H1 (cell line): ENCODE results near the gene SLC6A7. TPM values are rescaled to one million over a fixed set of nuclear protein-coding genes. Genes with fewer than 3 reads are reported as not detected.

ENCODE experiments used
- CTCF ChIA-PET: fragments of 300-600 bp; sonication (Branson Sonifier 250); formaldehyde crosslinking; loops from one replicate; lab custom pipeline; 2021; ENCODE audit not compliant: partially characterized antibody; lab: Charles Lee
- POLR2A ChIA-PET: fragments of 300-600 bp; sonication (Branson Sonifier 250); formaldehyde crosslinking; loops from one replicate; lab custom pipeline; 2021; ENCODE audit warnings: inconsistent platforms; ENCODE audit not compliant: partially characterized antibody; lab: Charles Lee
- DNase-seq, 2 experiments: peaks; one replicate each; pipeline versions ENCODE4 v3.0.0 to v3.0.0-alpha.2; 2010 to 2022; ENCODE audit warnings: low spot score in 2 of 2, low read depth in 1 of 2, mixed read lengths in 1 of 2
- FAIRE-seq: peaks from 2 replicates; lab custom pipeline; 2011; peaks lifted over from hg19 to GRCh38; lab: Jason Lieb, UNC
- H2AFZ ChIP-seq: 2 replicates; pipeline ENCODE4 v1.8.1; 2012; ENCODE audit warnings: low read length, inconsistent platforms
- H2AK5ac ChIP-seq: 2 replicates; pipeline ENCODE4 v1.6.1; 2013; ENCODE audit warnings: low read depth, low read length
- H2BK120ac ChIP-seq: replicated peaks from 2 replicates; pipeline ENCODE3; 2013; ENCODE audit warnings: low read depth, low read length, inconsistent platforms
- H2BK12ac ChIP-seq: 2 replicates; pipeline ENCODE4 v1.6.1; 2013; ENCODE audit warnings: low read depth, low read length
- H2BK15ac ChIP-seq: 2 replicates; pipeline ENCODE4 v1.6.1; 2013; ENCODE audit warnings: low read length
- H2BK20ac ChIP-seq: 2 replicates; pipeline ENCODE4 v1.6.1; 2013; ENCODE audit warnings: low read length
- H2BK5ac ChIP-seq: 2 replicates; pipeline ENCODE4 v1.6.1; 2013; ENCODE audit warnings: low read depth, low read length
- H3K14ac ChIP-seq: 2 replicates; pipeline ENCODE4 v1.6.1; 2013; ENCODE audit warnings: inconsistent platforms; ENCODE audit not compliant: insufficient read length
- H3K18ac ChIP-seq: 2 replicates; pipeline ENCODE4 v1.6.1; 2013; ENCODE audit warnings: low read length; ENCODE audit errors: extremely low read depth
- H3K23ac ChIP-seq: 2 replicates; pipeline ENCODE4 v1.6.1; 2013; ENCODE audit warnings: inconsistent platforms; ENCODE audit not compliant: insufficient read length
- H3K23me2 ChIP-seq: 2 replicates; pipeline ENCODE4 v1.6.1; 2013; ENCODE audit warnings: low read depth, low read length
- H3K27ac ChIP-seq: 2 replicates; pipeline ENCODE4 v1.6.1; 2011; ENCODE audit warnings: low read depth, low read length, inconsistent platforms
- H3K27me3 ChIP-seq, 4 experiments: replicated peaks in 1 of 4; 1 replicate in 1 of 4; 2 replicates in 3 of 4; pipeline versions ENCODE4 v1.6.1 to v1.8.1; 2011 to 2013; ENCODE audit warnings: low read length in 3 of 4, mild to moderate bottlenecking in 3 of 4, inconsistent platforms in 2 of 4, mixed read lengths in 2 of 4, moderate library complexity in 1 of 4; ENCODE audit not compliant: control insufficient read depth in 3 of 4, insufficient read depth in 3 of 4; ENCODE audit errors: extremely low read depth in 1 of 4
- H3K36me3 ChIP-seq, 4 experiments: 2 replicates each; pipeline versions ENCODE4 v1.6.1 to v1.8.1; 2011 to 2013; ENCODE audit warnings: mild to moderate bottlenecking in 4 of 4, low read length in 3 of 4, moderate library complexity in 2 of 4, control low read depth in 1 of 4, inconsistent platforms in 1 of 4; ENCODE audit not compliant: insufficient read depth in 4 of 4, control insufficient read depth in 2 of 4
- H3K4ac ChIP-seq: replicated peaks from 2 replicates; pipeline ENCODE3; 2013; ENCODE audit warnings: low read length, low read depth, mixed read lengths, inconsistent platforms; ENCODE audit not compliant: insufficient read length
- H3K4me1 ChIP-seq, 4 experiments: replicated peaks in 1 of 4; 1 replicate in 1 of 4; 2 replicates in 3 of 4; pipeline versions ENCODE4 v1.6.1 to v1.8.1; 2011 to 2013; ENCODE audit warnings: low read length in 3 of 4, inconsistent platforms in 2 of 4, mixed read lengths in 1 of 4; ENCODE audit not compliant: insufficient read depth in 4 of 4, control insufficient read depth in 3 of 4
- H3K4me2 ChIP-seq, 2 experiments: 2 replicates each; pipeline versions ENCODE4 v1.6.1 to v1.8.1; 2011 to 2013; ENCODE audit warnings: low read depth in 2 of 2, low read length in 2 of 2, control low read depth in 1 of 2, inconsistent platforms in 1 of 2, mild to moderate bottlenecking in 1 of 2; ENCODE audit not compliant: insufficient read depth in 1 of 2
- H3K4me3 ChIP-seq, 4 experiments: fragments of 200-600, 300-600 bp in 1 of 4; sonication (generic), shearing (Covaris generic), sonication (Bioruptor Twin) in 1 of 4; 2 replicates each; pipeline versions ENCODE4 v1.5.1 to v1.8.1; 2011 to 2016; ENCODE audit warnings: low read length in 4 of 4, low read depth in 3 of 4, control low read depth in 2 of 4, inconsistent platforms in 2 of 4, mild to moderate bottlenecking in 2 of 4, mixed read lengths in 1 of 4, moderate library complexity in 1 of 4; ENCODE audit not compliant: insufficient read depth in 2 of 4; ENCODE audit errors: extremely low read depth in 1 of 4
- H3K56ac ChIP-seq: replicated peaks from 2 replicates; pipeline ENCODE3; 2013; ENCODE audit warnings: low read depth, mild to moderate bottlenecking, mixed read lengths, low read length, inconsistent platforms; ENCODE audit not compliant: insufficient read length
- H3K79me1 ChIP-seq: 2 replicates; pipeline ENCODE4 v1.6.1; 2013; ENCODE audit warnings: low read depth, low read length, control low read depth
- H3K79me2 ChIP-seq, 2 experiments: 2 replicates each; pipeline versions ENCODE4 v1.6.1 to v1.8.1; 2012 to 2013; ENCODE audit warnings: low read length in 2 of 2, mild to moderate bottlenecking in 2 of 2, inconsistent platforms in 1 of 2; ENCODE audit not compliant: insufficient read depth in 2 of 2, control insufficient read depth in 1 of 2
- H3K9ac ChIP-seq, 4 experiments: replicated peaks in 1 of 4; 1 replicate in 1 of 4; 2 replicates in 3 of 4; pipeline versions ENCODE4 v1.6.1 to v1.8.1; 2011 to 2013; ENCODE audit warnings: low read depth in 3 of 4, low read length in 3 of 4, control low read depth in 2 of 4, mild to moderate bottlenecking in 2 of 4, moderate library complexity in 2 of 4, inconsistent platforms in 1 of 4; ENCODE audit errors: extremely low read depth in 1 of 4
- H3K9me3 ChIP-seq, 2 experiments: 2 replicates each; pipeline versions ENCODE4 v1.6.1 to v1.8.1; 2012 to 2013; ENCODE audit warnings: mild to moderate bottlenecking in 2 of 2, moderate library complexity in 2 of 2, control low read depth in 1 of 2, inconsistent platforms in 1 of 2, low read depth in 1 of 2, low read length in 1 of 2, mixed read lengths in 1 of 2; ENCODE audit not compliant: insufficient read depth in 2 of 2
- H4K20me1 ChIP-seq, 2 experiments: replicated peaks in 1 of 2; 2 replicates each; pipeline versions ENCODE3 to v1.8.1; 2011 to 2013; ENCODE audit warnings: inconsistent platforms in 2 of 2, low read length in 2 of 2, mild to moderate bottlenecking in 1 of 2; ENCODE audit not compliant: insufficient read depth in 2 of 2, control insufficient read depth in 1 of 2
- H4K5ac ChIP-seq: 2 replicates; pipeline ENCODE4 v1.6.1; 2013; ENCODE audit warnings: low read length, low read depth, mixed read lengths, inconsistent platforms; ENCODE audit not compliant: insufficient read length
- H4K8ac ChIP-seq: 2 replicates; pipeline ENCODE4 v1.8.0; 2013; ENCODE audit warnings: mild to moderate bottlenecking, moderate library complexity, low read length, inconsistent platforms; ENCODE audit not compliant: insufficient read depth; ENCODE audit errors: extremely low read depth
- H4K91ac ChIP-seq: replicated peaks from 2 replicates; pipeline ENCODE3; 2013; ENCODE audit warnings: low read length, mixed read lengths, inconsistent platforms; ENCODE audit not compliant: insufficient read length
- CBX5 ChIP-seq: fragments of 300-800, 300-1000 bp; sonication (generic); IDR thresholded peaks from 2 replicates; pipeline ENCODE4 v1.7.1; 2016; ENCODE audit warnings: antibody characterized with exemption, low read length, low read depth
- CEBPB ChIP-seq: IDR thresholded peaks from 2 replicates; pipeline ENCODE4 v1.6.1; 2012; ENCODE audit warnings: low read depth, low read length
- CHD1 ChIP-seq: IDR thresholded peaks from 2 replicates; pipeline ENCODE4 v1.6.1; 2012; ENCODE audit warnings: low read depth, low read length, improper control_type of control experiment
- CHD2 ChIP-seq: IDR thresholded peaks from 2 replicates; pipeline ENCODE4 v1.6.1; 2012; ENCODE audit warnings: low read length, improper control_type of control experiment
- CREB1 ChIP-seq: IDR thresholded peaks from 2 replicates; pipeline ENCODE4 v1.6.1; 2012; ENCODE audit warnings: inconsistent platforms
- NANOG ChIP-seq: IDR thresholded peaks from 2 replicates; pipeline ENCODE4 v1.6.1; 2011; ENCODE audit warnings: low read length, low read depth, mild to moderate bottlenecking, inconsistent platforms; ENCODE audit not compliant: insufficient read depth, poor library complexity, severe bottlenecking
- POLR2A ChIP-seq, 2 experiments: IDR thresholded peaks; 1 replicate in 1 of 2; 2 replicates in 1 of 2; pipeline ENCODE4 v1.6.1; 2011; ENCODE audit warnings: low read depth in 2 of 2, low read length in 2 of 2, mild to moderate bottlenecking in 2 of 2; ENCODE audit errors: control extremely low read depth in 1 of 2
- RAD21 ChIP-seq, 2 experiments: IDR thresholded peaks in 1 of 2; conservative IDR thresholded peaks in 1 of 2; 2 replicates each; pipeline ENCODE4 v1.6.1; 2011; ENCODE audit warnings: low read depth in 2 of 2, low read length in 2 of 2, improper control_type of control experiment in 1 of 2, inconsistent platforms in 1 of 2, mild to moderate bottlenecking in 1 of 2, moderate library complexity in 1 of 2
- SIRT6 ChIP-seq: IDR thresholded peaks from one replicate; pipeline ENCODE4 v1.7.1; 2012; ENCODE audit warnings: low read length, inconsistent platforms
- SP1 ChIP-seq: IDR thresholded peaks from 2 replicates; pipeline ENCODE4 v1.6.1; 2011; ENCODE audit warnings: low read depth, low read length
- SP2 ChIP-seq: IDR thresholded peaks from 2 replicates; pipeline ENCODE4 v1.6.1; 2012; ENCODE audit warnings: mild to moderate bottlenecking, low read length, inconsistent platforms
- SP4 ChIP-seq: IDR thresholded peaks from 2 replicates; pipeline ENCODE4 v1.6.1; 2012; ENCODE audit warnings: low read length, inconsistent platforms
- TAF1 ChIP-seq: IDR thresholded peaks from 2 replicates; pipeline ENCODE4 v1.6.1; 2011; ENCODE audit warnings: mild to moderate bottlenecking, low read depth, low read length
- TCF12 ChIP-seq: IDR thresholded peaks from 2 replicates; pipeline ENCODE4 v1.6.1; 2011; ENCODE audit warnings: low read depth, mild to moderate bottlenecking, low read length
- YY1 ChIP-seq: IDR thresholded peaks from 2 replicates; pipeline ENCODE4 v1.6.1; 2011; ENCODE audit warnings: low read depth, mild to moderate bottlenecking, low read length
- WGBS, 2 experiments: shearing (Covaris generic) in 1 of 2; methylation state at CpG; one replicate each; pipeline versions ENCODE4 v1.1.6 to v1.1.7; 2013 to 2015; ENCODE audit warnings: low lambda C conversion rate in 2 of 2, mixed read lengths in 2 of 2, inconsistent platforms in 1 of 2, low coverage in 1 of 2, missing lambda C conversion rate in 1 of 2; ENCODE audit not compliant: insufficient replicate concordance in 2 of 2, insufficient coverage in 1 of 2, insufficient read length in 1 of 2; ENCODE audit errors: extremely low coverage in 1 of 2, missing lambda C conversion rate in 1 of 2; 5-methylcytosine and 5-hydroxymethylcytosine counted together
- polyA plus RNA-seq, 7 experiments: library from polyadenylated mRNA; depleted of rRNA in 3 of 7; stranded (reverse) in 5 of 7; unstranded in 2 of 7; fragments of >200 nt in 5 of 7; fragments of 200-250 nt in 2 of 7; gene quantifications; 1 replicate in 5 of 7; 2 replicates in 1 of 7; 4 replicates in 1 of 7; pipeline versions ENCODE4 v1.2.1 to v1.2.3, GENCODE V29; 2011 to 2013; ENCODE audit warnings: missing spikeins in 2 of 7, mixed read lengths in 2 of 7
- total RNA-seq: library from RNA; stranded (reverse); fragmentation: NEBNext Ultra II Directional; extraction: Animal tissue kit (Norgen Biotek cat#: 25700); gene quantifications from 2 replicates; pipeline ENCODE4 v1.2.1, GENCODE V29; 2021
- TF ChIP-seq, protein P1 (sequence below): IDR thresholded peaks from 2 replicates; pipeline ENCODE4 v1.6.1; 2011; ENCODE audit warnings: low read length, improper control_type of control experiment

The SLC6A7 gene
- total and polyA plus RNA-seq, 2 of the 8 experiments (the other 6 are each of a cell fraction or from before 2014, with no cell fraction given) = 0.07 to 0.12 TPM

DNA sequence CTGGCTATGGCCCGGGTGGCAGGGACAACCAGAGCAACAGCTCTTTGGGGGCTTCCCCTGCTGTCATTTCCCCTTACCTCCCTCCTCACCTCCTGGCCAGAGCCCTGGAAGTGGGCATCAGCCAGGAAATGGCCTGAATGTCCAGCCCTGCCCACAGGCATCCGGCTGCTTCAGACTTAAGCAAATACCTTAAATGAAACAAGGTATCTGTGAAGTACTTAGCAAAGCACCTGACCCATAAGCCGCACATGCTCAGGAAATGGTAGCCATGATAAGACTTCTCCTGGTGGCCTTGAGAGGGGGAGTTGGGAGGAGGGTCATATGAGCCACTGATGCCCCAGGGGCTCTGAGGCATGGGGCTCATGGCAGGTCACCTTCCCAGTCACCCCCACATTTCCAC is 55.9 kb downstream of the SLC6A7 start:
- no peak overlapping the region for H3K27ac ChIP-seq
- CTCF ChIA-PET = interaction anchor here (0.6 to 2.6 kb wide), 11 partner anchors 10 to 105 kb away, joined by 3 to 10 read pairs (median 4); no protein-coding TSS in a partner anchor
- H2AK5ac ChIP-seq = no peak overlapping the region
- TF ChIP-seq SP2 (no peak), RAD21 (IDR thresholded peaks at IDR 0.05 in 1 of 2, conservative IDR thresholded peaks at IDR 0.05 in 1 of 2; ENCODE audit: low read depth in 2 of 2, low read length in 2 of 2) (no peak), CHD1 (no peak), TCF12 (no peak), SP1 (no peak), POLR2A (IDR thresholded peaks at IDR 0.05; ENCODE audit: control extremely low read depth in 1 of 2, low read depth in 2 of 2, low read length in 2 of 2) (no peak), YY1 (no peak), CBX5 (no peak), TAF1 (no peak), CREB1 (no peak), NANOG (no peak), CHD2 (no peak), SIRT6 (no peak), CEBPB (no peak), SP4 (no peak)
- TF ChIP-seq, protein P1, sequence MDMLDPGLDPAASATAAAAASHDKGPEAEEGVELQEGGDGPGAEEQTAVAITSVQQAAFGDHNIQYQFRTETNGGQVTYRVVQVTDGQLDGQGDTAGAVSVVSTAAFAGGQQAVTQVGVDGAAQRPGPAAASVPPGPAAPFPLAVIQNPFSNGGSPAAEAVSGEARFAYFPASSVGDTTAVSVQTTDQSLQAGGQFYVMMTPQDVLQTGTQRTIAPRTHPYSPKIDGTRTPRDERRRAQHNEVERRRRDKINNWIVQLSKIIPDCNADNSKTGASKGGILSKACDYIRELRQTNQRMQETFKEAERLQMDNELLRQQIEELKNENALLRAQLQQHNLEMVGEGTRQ = no peak

More for the DNA sequence above, 55.9 kb downstream of the SLC6A7 start:
- POLR2A ChIA-PET = interaction anchor here (0.6 to 1.4 kb wide), 2 partner anchors 9 to 122 kb away, joined by 4 read pairs; no protein-coding TSS in a partner anchor
- Histone ChIP-seq H3K79me2 (no peaks in the 10 kb centered on the region), H2AFZ (no peak overlapping the region), H4K5ac (no peak overlapping the region), H2BK120ac (no peak overlapping the region), H2BK15ac (no peak overlapping the region), H3K14ac (no peak overlapping the region), H3K27me3 (no peaks in the 10 kb centered on the region), H3K4me2 (no peak overlapping the region), H4K91ac (no peak overlapping the region), H3K18ac (no peak overlapping the region), H3K4me1 (0 out of 7 replicates have a peak, but pooled peaks cover 0 to 2% (median 0%) of the 10 kb centered on the region in 4 experiments), H3K36me3 (no peaks in the 10 kb centered on the region), H2BK5ac (no peak overlapping the region), H3K23ac (no peak overlapping the region), H3K23me2 (no peaks in the 10 kb centered on the region; the same call in 1 of the 2 replicates), H4K20me1 (no peaks in the 10 kb centered on the region), H3K4ac (no peak overlapping the region), H3K56ac (no peak overlapping the region), H3K9me3 (no peaks in the 10 kb centered on the region), H3K9ac (no peak overlapping the region), H3K4me3 (no peak overlapping the region), H4K8ac (no peak overlapping the region; the same call in 1 of the 2 replicates), H2BK12ac (no peak overlapping the region), H3K79me1 (no peaks in the 10 kb centered on the region), H2BK20ac (no peak overlapping the region)
- 93% methylated on average over 3 of the region's 3 CpGs; no CpG with 5 or more reads in 1 of the 2 experiments for WGBS, 2 experiments
- DNase-seq (no peak), FAIRE-seq (no peak)
